Activated CD4-positive, alpha-beta memory T cell treated with anti-CD3 and anti-CD28 coated beads, Interleukin-2, amount 10 ng/mL, durations not matched to agents 7 days and 5 days (primary cell): Measurements from ENCODE around the gene GFOD1. TPM values are rescaled to one million over a fixed set of nuclear protein-coding genes. Genes with fewer than 3 reads are reported as not detected.

Experiments used
- CTCF ChIA-PET: fragments of 350-600 bp; sonication (Branson Sonifier 250); formaldehyde crosslinking; loops from one replicate; lab custom pipeline; 2021; ENCODE audit warnings: antibody characterized with exemption, inconsistent platforms; lab: Charles Lee
- POLR2A ChIA-PET: fragments of 350-600 bp; sonication (Branson Sonifier 250); formaldehyde crosslinking; loops from one replicate; lab custom pipeline; 2021; ENCODE audit warnings: antibody characterized with exemption; lab: Charles Lee
- DNase-seq: peaks from one replicate; pipeline ENCODE4 v3.0.0-alpha.2; 2020
- H3K27ac Mint-ChIP-seq: one replicate; pipeline ENCODE4 v1.8.0; 2021; ENCODE audit warnings: mild to moderate bottlenecking, mixed read lengths
- H3K27me3 Mint-ChIP-seq: one replicate; pipeline ENCODE4 v1.8.0; 2021; ENCODE audit warnings: mixed read lengths
- H3K36me3 Mint-ChIP-seq: one replicate; pipeline ENCODE4 v1.8.0; 2021; ENCODE audit warnings: low read depth, mixed read lengths
- H3K4me1 Mint-ChIP-seq: one replicate; pipeline ENCODE4 v1.8.0; 2021; ENCODE audit warnings: mixed read lengths
- H3K4me3 Mint-ChIP-seq: one replicate; pipeline ENCODE4 v1.8.0; 2021; ENCODE audit warnings: mild to moderate bottlenecking, mixed read lengths
- H3K9me3 Mint-ChIP-seq: one replicate; pipeline ENCODE4 v1.8.0; 2021; ENCODE audit warnings: mixed read lengths
- total RNA-seq, 2 experiments: library from RNA; stranded (reverse); gene quantifications; one replicate each; pipeline ENCODE4 v1.2.3, GENCODE V29; 2021

Gene GFOD1
- total RNA-seq, 2 experiments from 2014 or later, result 3.0 TPM

DNA sequence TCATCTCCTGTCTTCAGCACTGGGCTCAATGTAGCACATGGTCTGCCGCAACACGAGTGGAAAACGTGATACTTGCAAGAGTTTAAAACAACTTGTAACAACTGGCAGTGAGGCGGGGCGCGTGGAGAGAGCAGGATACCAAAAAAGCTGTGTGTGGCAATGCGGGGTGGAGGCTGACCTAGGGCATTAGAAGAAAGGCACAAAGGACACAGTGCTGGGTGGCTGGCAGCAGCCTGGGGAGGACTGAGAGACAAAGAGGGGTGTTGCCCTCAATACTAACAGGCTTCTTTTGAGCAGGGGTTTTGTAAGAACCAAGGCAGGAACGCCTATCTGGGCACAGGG, 1.5 kb upstream of the GFOD1 start:
- Mint-ChIP-seq H3K9me3 (no peaks in the 10 kb centered on the region), H3K27ac (no peak overlapping the region), H3K27me3 (peaks cover 24% of the 10 kb centered on the region), H3K36me3 (no peaks in the 10 kb centered on the region), H3K4me3 (no peak overlapping the region), H3K4me1 (peaks cover 36% of the 10 kb centered on the region)
- ChIA-PET POLR2A (no interaction called here), CTCF (interaction anchor here (2.3 kb wide), 1 partner anchor 86 kb away, joined by 9 read pairs; the partner anchor contains the start of gene SIRT5)
- DNase-seq, result no peak

DNA sequence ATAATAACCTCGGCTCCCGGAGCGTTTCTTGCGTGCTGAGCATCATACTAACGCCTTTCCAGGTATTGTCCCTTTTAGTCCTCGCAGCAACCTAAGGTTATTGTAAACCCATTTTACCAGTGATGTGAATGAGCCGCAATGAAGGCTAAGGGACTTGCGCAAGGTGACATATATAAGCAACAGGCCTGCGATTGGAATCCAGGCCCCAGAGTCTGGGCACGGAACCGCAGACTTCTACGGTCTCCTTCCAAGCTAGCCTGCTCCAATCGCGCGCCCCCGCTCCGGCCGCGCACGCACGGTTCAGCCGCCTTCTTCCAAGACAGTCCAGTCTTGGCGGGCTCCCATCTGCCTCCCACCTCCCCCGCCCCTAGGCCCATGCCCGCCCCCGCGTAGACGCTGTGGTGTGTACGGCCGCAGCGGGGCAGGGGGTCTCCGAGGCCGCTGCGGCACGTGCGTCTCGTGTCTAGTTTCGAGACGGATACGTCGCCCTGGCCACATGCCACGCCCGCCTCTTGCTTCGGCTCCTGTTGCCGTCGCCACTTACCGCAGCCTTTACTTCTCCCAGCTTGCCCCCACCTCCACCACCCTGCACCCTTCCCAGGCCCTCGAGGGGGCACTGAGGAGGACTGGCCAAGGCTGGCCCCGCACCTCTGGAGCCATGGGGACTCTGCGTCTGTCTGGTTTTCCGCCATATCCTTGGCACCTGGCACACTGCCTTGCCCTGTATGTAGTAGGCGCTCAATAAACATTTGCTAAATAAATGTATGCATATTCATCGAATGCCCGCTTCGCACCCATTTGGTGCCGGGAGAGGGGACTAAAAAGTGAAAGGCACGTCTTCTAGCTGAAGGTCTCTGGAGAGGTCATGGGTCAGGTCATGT, 855 bp upstream of the GFOD1 start:
- POLR2A ChIA-PET, result interaction anchor here (1.3 to 3.0 kb wide), 4 partner anchors 34 to 160 kb away, joined by 3 to 18 read pairs (median 8); partner anchors contain the start of genes SIRT5 and TBC1D7
- no peaks in the 10 kb centered on the region for H3K36me3 Mint-ChIP-seq

GRCh38 chr6:13486679-13487121, 700 bp downstream of the GFOD1 start:
- Mint-ChIP-seq H3K27me3 (peaks cover 24% of the 10 kb centered on the region), H3K27ac (peak overlapping the region; percentile 52), H3K9me3 (no peaks in the 10 kb centered on the region), H3K4me1 (peaks cover 41% of the 10 kb centered on the region), H3K36me3 (no peaks in the 10 kb centered on the region), H3K4me3 (peak overlapping the region; percentile 79)
- peak; percentile 62 for DNase-seq
- POLR2A ChIA-PET, result interaction anchor here (1.0 to 3.0 kb wide), 8 partner anchors 30 to 158 kb away, joined by 3 to 18 read pairs (median 6); partner anchors contain the start of genes NOL7, SIRT5 and TBC1D7
- CTCF ChIA-PET, result interaction anchor here (1.6 to 2.6 kb wide), 2 partner anchors 88 to 149 kb away, joined by 6 to 13 read pairs; partner anchors contain the start of gene SIRT5

More for the DNA sequence above, 855 bp upstream of the GFOD1 start:
- Mint-ChIP-seq H3K4me3 (peak overlapping the region; percentile 77), H3K27ac (no peak overlapping the region), H3K9me3 (no peaks in the 10 kb centered on the region), H3K27me3 (peaks cover 24% of the 10 kb centered on the region), H3K4me1 (peaks cover 41% of the 10 kb centered on the region)
- peak; percentile 31 for DNase-seq
- CTCF ChIA-PET, result interaction anchor here (0.9 to 1.4 kb wide), 2 partner anchors 53 to 158 kb away, joined by 3 to 4 read pairs; no protein-coding TSS in a partner anchor

DNA sequence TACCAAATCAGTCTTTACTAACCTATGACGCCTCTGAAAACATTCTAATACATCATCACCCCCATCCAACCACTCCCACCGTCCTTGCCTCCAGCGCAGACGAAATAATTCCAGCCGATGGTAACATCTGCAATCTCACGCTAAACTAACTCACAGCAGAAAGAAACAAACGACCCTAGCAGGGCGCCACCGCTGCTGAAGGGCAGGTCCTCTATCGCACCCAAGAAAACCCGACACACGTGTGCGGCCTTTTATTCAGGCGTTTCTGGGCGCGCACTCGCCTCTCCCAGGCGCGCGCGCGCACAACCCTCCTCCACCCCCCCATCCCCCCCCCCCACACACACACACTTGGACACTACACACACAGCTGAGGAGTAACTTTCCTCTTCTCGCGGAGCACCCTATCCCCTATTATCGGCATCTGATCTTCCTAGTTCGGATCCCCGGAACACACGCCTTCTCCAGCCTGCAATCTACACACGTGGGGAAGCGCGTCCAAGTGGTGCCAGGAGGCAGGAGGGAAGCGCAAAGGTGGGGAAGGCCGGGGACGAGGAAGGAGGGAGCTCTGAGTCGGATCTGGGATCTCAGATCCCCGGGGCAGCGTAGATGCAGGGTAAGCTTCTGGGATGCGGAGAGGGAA, 1.4 kb downstream of the GFOD1 start:
- Mint-ChIP-seq H3K4me3 (peak overlapping the region; percentile 79), H3K4me1 (peaks cover 43% of the 10 kb centered on the region), H3K27me3 (peaks cover 24% of the 10 kb centered on the region), H3K27ac (no peak overlapping the region), H3K9me3 (no peaks in the 10 kb centered on the region), H3K36me3 (no peaks in the 10 kb centered on the region)
- DNase-seq, result no peak
- ChIA-PET POLR2A (interaction anchor here (0.6 to 3.0 kb wide), 8 partner anchors 29 to 158 kb away, joined by 3 to 18 read pairs (median 6); partner anchors contain the start of genes NOL7, SIRT5 and TBC1D7), CTCF (interaction anchor here (1.2 to 2.6 kb wide), 4 partner anchors 89 to 158 kb away, joined by 3 to 13 read pairs (median 5); partner anchors contain the start of genes SIRT5 and TBC1D7)

DNA sequence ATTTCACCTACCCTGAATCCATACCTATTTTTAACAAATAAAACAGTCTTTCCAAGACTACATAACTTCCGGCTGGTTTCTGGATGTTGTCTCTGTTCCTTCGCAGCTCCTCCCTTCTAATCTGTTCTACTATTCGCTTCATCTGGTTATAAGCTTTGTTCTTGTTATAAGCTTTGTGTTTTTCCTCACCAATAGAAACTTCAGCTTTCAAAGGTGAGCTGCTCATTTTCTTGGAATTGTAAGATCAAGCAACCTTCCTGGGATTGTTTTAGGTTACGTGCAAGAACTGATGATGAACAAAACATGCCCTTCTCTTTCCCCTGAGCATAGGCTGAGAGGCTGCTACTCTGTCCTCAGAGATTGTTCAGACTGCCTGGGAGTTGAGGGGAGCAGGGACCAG, 2.1 kb downstream of the GFOD1 start:
- ChIA-PET CTCF (interaction anchor here (0.7 to 2.6 kb wide), 4 partner anchors 90 to 582 kb away, joined by 3 to 13 read pairs (median 4); partner anchors contain the start of genes SIRT5 and TBC1D7), POLR2A (interaction anchor here (1.5 to 3.0 kb wide), 5 partner anchors 20 to 157 kb away, joined by 4 to 18 read pairs (median 6); partner anchors contain the start of genes SIRT5 and TBC1D7)
- Mint-ChIP-seq H3K9me3 (no peaks in the 10 kb centered on the region), H3K4me3 (peak overlapping the region; percentile 79), H3K27ac (no peak overlapping the region), H3K27me3 (peaks cover 24% of the 10 kb centered on the region), H3K4me1 (peaks cover 46% of the 10 kb centered on the region), H3K36me3 (no peaks in the 10 kb centered on the region)
- DNase-seq, result no peak

- ChIA-PET CTCF (interaction anchor here (0.7 to 2.6 kb wide), 6 partner anchors 56 to 582 kb away, joined by 3 to 13 read pairs (median 4); partner anchors contain the start of genes SIRT5 and TBC1D7), POLR2A (interaction anchor here (1.2 to 3.0 kb wide), 5 partner anchors 19 to 156 kb away, joined by 4 to 18 read pairs (median 5); partner anchors contain the start of genes SIRT5 and TBC1D7)
- Mint-ChIP-seq H3K4me1 (peaks cover 46% of the 10 kb centered on the region), H3K27ac (no peak overlapping the region), H3K36me3 (no peaks in the 10 kb centered on the region), H3K9me3 (no peaks in the 10 kb centered on the region), H3K4me3 (no peak overlapping the region), H3K27me3 (peaks cover 24% of the 10 kb centered on the region)
- DNase-seq, result no peak
Observed at GRCh38 chr6:13484827-13485226, 2.6 kb downstream of the GFOD1 start.

DNA sequence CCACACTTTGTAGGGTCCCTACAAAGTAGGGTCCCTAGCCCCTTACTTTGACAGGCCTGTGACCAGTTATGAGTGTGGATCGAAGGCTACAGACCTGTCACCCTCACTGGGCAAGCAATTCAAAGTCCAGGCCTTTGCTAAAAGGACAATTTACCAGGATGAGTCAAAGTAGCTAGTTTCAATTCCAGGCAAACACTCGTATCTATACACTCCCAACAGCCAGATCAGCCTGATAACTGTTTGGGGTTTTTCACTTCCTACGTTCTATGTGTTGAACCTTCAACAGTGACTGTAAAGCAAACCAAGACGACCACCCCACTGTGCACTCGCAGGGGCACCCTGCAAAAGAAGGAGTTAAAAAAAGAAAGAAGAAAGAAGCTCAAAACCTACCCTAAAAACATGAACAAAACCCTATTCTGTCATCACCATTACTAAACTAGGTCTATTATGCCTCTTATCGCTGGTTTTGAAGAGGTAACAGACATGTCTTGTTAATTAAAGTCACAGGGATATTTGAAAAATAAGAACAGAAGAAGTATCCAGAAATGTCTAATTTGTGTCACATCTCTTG, 3.2 kb downstream of the GFOD1 start:
- Mint-ChIP-seq H3K9me3 (no peaks in the 10 kb centered on the region), H3K27me3 (peaks cover 24% of the 10 kb centered on the region), H3K4me3 (peak overlapping the region; percentile 11), H3K4me1 (peaks cover 46% of the 10 kb centered on the region), H3K27ac (peak overlapping the region; percentile 18), H3K36me3 (no peaks in the 10 kb centered on the region)
- DNase-seq, result no peak
- CTCF ChIA-PET, result interaction anchor here (1.0 to 2.0 kb wide), 3 partner anchors 56 to 147 kb away, joined by 3 to 8 read pairs (median 4); partner anchors contain the start of gene SIRT5
- POLR2A ChIA-PET, result interaction anchor here (0.6 to 1.8 kb wide), 6 partner anchors 19 to 156 kb away, joined by 3 to 6 read pairs (median 4); partner anchors contain the start of genes NOL7 and TBC1D7

DNA sequence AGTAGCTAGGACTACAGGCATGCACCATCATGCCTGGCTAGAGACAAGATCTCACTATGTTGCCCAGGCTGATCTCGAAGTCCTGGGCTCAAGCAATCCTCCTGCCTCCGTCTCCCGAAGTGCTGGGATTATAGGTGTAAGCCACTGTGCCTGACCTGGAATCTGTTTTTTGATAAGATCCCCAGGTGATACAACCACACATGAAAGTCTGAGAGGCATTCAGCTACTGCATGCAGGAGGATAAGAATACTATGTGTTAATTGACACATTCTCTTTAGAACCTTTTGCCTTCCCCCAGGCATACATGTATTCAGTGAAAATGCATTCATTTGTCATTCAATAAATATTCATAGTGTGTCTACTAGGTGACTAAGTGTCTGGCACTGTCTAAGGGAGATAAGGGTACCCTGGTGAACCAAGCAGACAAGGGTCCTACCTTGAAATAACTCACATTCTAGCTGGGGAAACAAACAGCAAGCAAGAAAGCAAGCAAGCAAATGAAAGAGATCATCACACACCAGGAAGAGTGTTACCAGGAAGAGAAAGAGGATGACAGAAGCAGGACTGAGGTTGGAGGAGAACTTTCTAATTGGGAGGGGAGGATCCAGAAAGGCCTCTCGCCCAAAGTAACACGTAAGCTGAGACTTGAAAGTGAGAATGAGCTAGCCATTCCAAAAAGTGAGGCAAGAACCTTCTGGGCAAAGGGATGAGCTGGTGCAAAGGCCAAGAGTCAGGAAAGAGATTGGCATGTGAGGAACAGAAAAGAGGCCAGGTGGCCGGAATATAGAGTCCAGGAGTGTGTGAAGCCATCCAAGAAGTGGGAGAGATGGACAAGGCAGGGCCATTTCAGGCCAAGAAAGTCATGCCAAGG, 6.5 kb downstream of the GFOD1 start:
- peaks cover 29% of the 10 kb centered on the region for H3K4me1 Mint-ChIP-seq
- H3K27ac Mint-ChIP-seq, result no peak overlapping the region
- CTCF ChIA-PET, result interaction anchor here (0.5 kb wide), 1 partner anchor 42 kb away, joined by 3 read pairs; no protein-coding TSS in a partner anchor
- no peaks in the 10 kb centered on the region for H3K36me3 Mint-ChIP-seq
- H3K27me3 Mint-ChIP-seq, result peaks cover 8% of the 10 kb centered on the region
- POLR2A ChIA-PET, result no interaction called here
- no peaks in the 10 kb centered on the region for H3K9me3 Mint-ChIP-seq
- no peak overlapping the region for H3K4me3 Mint-ChIP-seq
- DNase-seq, result no peak

DNA sequence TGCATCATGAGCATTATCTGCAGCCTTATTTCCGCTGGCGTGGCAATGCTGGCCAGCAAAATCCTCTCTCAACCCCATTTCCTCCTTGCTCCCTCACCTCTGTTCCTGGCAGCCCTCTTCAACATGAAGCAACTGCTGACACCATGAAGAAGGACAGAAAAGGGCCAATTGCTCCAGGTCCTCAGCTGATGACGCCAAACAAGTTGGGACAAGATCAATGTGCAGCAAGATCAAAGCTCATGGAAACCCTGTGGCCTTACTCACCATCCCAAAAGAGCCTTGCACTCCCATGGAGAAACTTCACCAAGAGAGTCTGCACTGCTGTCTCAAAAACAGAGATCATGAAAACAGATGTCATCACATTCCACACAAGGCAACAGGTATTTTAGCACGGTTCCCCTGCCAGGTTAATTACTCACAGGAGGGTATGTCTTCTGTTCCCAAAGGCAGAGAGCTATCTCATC, 7.4 kb downstream of the GFOD1 start:
- Mint-ChIP-seq H3K9me3 (no peaks in the 10 kb centered on the region), H3K27me3 (no peaks in the 10 kb centered on the region), H3K36me3 (no peaks in the 10 kb centered on the region), H3K4me3 (no peak overlapping the region), H3K4me1 (peaks cover 21% of the 10 kb centered on the region), H3K27ac (no peak overlapping the region)
- POLR2A ChIA-PET, result no interaction called here
- no peak for DNase-seq
- CTCF ChIA-PET, result no interaction called here

- CTCF ChIA-PET, result no interaction called here
- POLR2A ChIA-PET, result no interaction called here
- no peaks in the 10 kb centered on the region for H3K27me3 Mint-ChIP-seq
- H3K9me3 Mint-ChIP-seq, result peaks cover 2% of the 10 kb centered on the region
- H3K27ac Mint-ChIP-seq, result no peak overlapping the region
- H3K4me1 Mint-ChIP-seq, result peaks cover 15% of the 10 kb centered on the region
- DNase-seq, result no peak
- no peak overlapping the region for H3K4me3 Mint-ChIP-seq
- no peaks in the 10 kb centered on the region for H3K36me3 Mint-ChIP-seq
Observed at GRCh38 chr6:13479206-13479800, 8.1 kb downstream of the GFOD1 start.

DNA sequence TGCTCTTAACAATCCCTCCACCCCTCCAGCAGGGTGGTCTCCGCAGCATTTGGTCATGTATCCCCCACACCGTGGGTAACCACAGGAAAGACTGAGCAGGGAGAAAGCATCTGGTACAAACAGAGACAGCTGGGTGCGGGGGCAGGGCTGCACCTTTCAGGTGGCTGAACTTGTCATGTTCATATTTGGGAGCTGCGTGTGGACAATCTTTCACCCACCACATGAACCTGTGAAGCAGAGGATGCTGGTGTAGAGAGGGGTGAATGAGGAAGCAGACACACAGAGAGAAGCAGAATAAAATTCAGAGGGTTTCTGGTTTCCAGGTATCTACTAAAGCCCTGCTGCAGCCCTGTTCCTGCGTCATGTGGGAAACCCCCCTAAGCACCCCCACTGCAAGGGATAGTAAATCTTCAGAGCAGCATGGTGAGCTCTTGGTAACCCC, 8.9 kb downstream of the GFOD1 start:
- DNase-seq, result no peak
- peaks cover 2% of the 10 kb centered on the region for H3K9me3 Mint-ChIP-seq
- H3K27ac Mint-ChIP-seq, result no peak overlapping the region
- no peak overlapping the region for H3K4me3 Mint-ChIP-seq
- no peaks in the 10 kb centered on the region for H3K27me3 Mint-ChIP-seq
- POLR2A ChIA-PET, result no interaction called here
- peaks cover 7% of the 10 kb centered on the region for H3K4me1 Mint-ChIP-seq
- CTCF ChIA-PET, result no interaction called here
- no peaks in the 10 kb centered on the region for H3K36me3 Mint-ChIP-seq
